SK-N-SH (cell line): Measurements from ENCODE around the gene PRELID3B.

Experiments used
- EP300 ChIP-seq, 2 experiments: IDR thresholded peaks; 2 replicates each; pipeline versions ENCODE4 v1.4.0 to v1.6.1; 2012; ENCODE audit warnings: borderline replicate concordance in 1 of 2, low read depth in 1 of 2, low read length in 1 of 2
- JUND ChIP-seq: IDR thresholded peaks from 2 replicates; pipeline ENCODE4 v1.4.0; 2012
- SIN3A ChIP-seq: IDR thresholded peaks from 2 replicates; pipeline ENCODE4 v1.6.1; 2012; ENCODE audit warnings: low read depth, mild to moderate bottlenecking, low read length, moderate library complexity, borderline replicate concordance
- SMC3 ChIP-seq: IDR thresholded peaks from 2 replicates; pipeline ENCODE4 v1.6.1; 2012; ENCODE audit warnings: low read depth, low read length, improper control_type of control experiment
- YY1 ChIP-seq: IDR thresholded peaks from 2 replicates; pipeline ENCODE4 v1.4.0; 2012; ENCODE audit warnings: low read depth, mild to moderate bottlenecking

DNA sequence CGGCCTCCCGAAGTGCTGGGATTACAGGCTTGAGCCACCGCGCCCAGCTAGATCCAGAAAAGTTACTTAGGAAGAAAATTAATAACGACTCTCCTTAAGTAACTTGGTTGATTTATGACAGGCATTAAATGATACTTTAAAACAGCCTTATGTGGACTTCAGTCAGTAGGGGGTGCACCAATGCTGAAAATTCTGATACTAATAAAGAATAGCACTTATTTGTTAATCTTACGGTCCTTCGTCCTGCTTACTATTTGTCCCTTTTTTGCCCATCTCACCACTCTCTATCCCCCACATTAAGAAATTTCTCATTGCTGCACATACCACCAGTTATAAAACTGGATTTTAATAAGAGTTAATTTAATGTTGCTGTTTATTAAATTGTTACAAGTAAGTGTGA is 12.7 kb upstream of the PRELID3B start:
- TF ChIP-seq EP300 (IDR thresholded peaks at IDR 0.05; ENCODE audit: borderline replicate concordance in 1 of 2, low read depth in 1 of 2, low read length in 1 of 2) (no peak), YY1 (no peak), JUND (no peak), SMC3 (peak; percentile 41), SIN3A (no peak)
